Tibial nerve (tissue), 4 donors: Measurements from ENCODE around the gene GLRA1. TPM values are rescaled to one million over a fixed set of nuclear protein-coding genes. Genes with fewer than 3 reads are reported as not detected.

ENCODE experiments used
- DNase-seq, 2 donors: peaks; one replicate each; pipeline ENCODE4 v3.0.0-alpha.2; 2019; ENCODE audit warnings: low spot score in 2 of 2
- H3K27ac ChIP-seq, 4 donors: fragments of 200-600 bp; sonication (generic) in 3 of 4; one replicate each; pipeline ENCODE4 v1.5.1; 2017 to 2019; ENCODE audit warnings: mild to moderate bottlenecking in 1 of 4
- H3K27me3 ChIP-seq, 2 donors: fragments of 200-600 bp; sonication (generic) in 1 of 2; one replicate each; pipeline versions ENCODE4 v1.5.1 to v1.6.0; 2017 to 2019
- H3K36me3 ChIP-seq, 3 donors: fragments of 200-600 bp; sonication (generic); one replicate each; pipeline ENCODE4 v1.5.1; 2018 to 2019
- H3K4me1 ChIP-seq, 4 donors: fragments of 200-600 bp; sonication (generic) in 3 of 4; one replicate each; pipeline ENCODE4 v1.5.1; 2017 to 2019
- H3K4me3 ChIP-seq, 4 donors: fragments of 200-600 bp; sonication (generic) in 3 of 4; one replicate each; pipeline ENCODE4 v1.5.1; 2017 to 2019; ENCODE audit warnings: mild to moderate bottlenecking in 1 of 4, moderate library complexity in 1 of 4
- H3K9me3 ChIP-seq, 4 donors: fragments of 200-600 bp; sonication (generic) in 3 of 4; one replicate each; pipeline ENCODE4 v1.5.1; 2017 to 2019
- EP300 ChIP-seq, 2 donors: sonication (generic); formaldehyde crosslinking; IDR thresholded peaks; one replicate each; pipeline ENCODE4 v1.6.1; 2017; ENCODE audit warnings: antibody characterized with exemption in 2 of 2, mild to moderate bottlenecking in 1 of 2
- POLR2A ChIP-seq, 2 donors: fragments of 450-650 bp; IDR thresholded peaks; one replicate each; pipeline ENCODE4 v1.6.1; 2017; ENCODE audit warnings: antibody characterized with exemption in 2 of 2, mild to moderate bottlenecking in 2 of 2, moderate library complexity in 2 of 2
- WGBS, 2 donors: methylation state at CpG; one replicate each; pipeline ENCODE4 v1.1.5; 2018; 5-methylcytosine and 5-hydroxymethylcytosine counted together
- total RNA-seq, 4 donors: library from RNA; depleted of rRNA; stranded (reverse); fragments of >200 nt; gene quantifications; one replicate each; pipeline ENCODE4 v1.1.0, GENCODE V29; 2016
- TF ChIP-seq, protein P1 (sequence below), 5 experiments: fragments of 200-600 bp in 3 of 5; fragments of 450-650 bp in 2 of 5; sonication (generic) in 3 of 5; IDR thresholded peaks; one replicate each; pipeline ENCODE4 v1.5.1; 2016 to 2019; ENCODE audit warnings: antibody characterized with exemption in 5 of 5, mild to moderate bottlenecking in 3 of 5, moderate library complexity in 2 of 5

GLRA1 gene
- total RNA-seq, 4 donors from 2014 or later = not detected

DNA sequence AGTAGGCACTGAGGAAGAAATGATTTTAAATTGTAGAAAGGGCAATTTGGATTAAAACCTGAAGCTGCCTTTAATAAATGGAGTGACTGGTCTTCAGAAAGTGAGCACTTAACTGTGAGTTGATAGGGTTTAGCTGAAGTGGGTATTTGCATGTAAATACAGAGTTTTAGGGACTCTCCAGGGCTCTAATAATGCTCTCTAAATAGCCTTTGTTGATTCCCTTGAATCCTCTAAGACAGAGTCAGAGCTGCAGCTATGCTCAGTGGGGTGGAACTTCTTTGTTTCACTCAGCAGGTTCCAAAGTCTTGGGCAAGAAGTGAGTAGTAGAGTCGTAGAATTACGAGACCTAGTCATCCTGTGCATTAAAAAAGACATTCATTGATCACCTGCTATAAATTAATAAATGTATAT lies 21.4 kb downstream of the GLRA1 start:
- no peaks in the 10 kb centered on the region for H3K9me3 ChIP-seq
- no peaks in the 10 kb centered on the region for H3K36me3 ChIP-seq
- TF ChIP-seq EP300 (IDR thresholded peaks at IDR 0.05) (no peak), POLR2A (IDR thresholded peaks at IDR 0.05) (no peak)
- TF ChIP-seq, protein P1, sequence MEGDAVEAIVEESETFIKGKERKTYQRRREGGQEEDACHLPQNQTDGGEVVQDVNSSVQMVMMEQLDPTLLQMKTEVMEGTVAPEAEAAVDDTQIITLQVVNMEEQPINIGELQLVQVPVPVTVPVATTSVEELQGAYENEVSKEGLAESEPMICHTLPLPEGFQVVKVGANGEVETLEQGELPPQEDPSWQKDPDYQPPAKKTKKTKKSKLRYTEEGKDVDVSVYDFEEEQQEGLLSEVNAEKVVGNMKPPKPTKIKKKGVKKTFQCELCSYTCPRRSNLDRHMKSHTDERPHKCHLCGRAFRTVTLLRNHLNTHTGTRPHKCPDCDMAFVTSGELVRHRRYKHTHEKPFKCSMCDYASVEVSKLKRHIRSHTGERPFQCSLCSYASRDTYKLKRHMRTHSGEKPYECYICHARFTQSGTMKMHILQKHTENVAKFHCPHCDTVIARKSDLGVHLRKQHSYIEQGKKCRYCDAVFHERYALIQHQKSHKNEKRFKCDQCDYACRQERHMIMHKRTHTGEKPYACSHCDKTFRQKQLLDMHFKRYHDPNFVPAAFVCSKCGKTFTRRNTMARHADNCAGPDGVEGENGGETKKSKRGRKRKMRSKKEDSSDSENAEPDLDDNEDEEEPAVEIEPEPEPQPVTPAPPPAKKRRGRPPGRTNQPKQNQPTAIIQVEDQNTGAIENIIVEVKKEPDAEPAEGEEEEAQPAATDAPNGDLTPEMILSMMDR (IDR thresholded peaks at IDR 0.05) = no peak
- H3K27ac ChIP-seq = no peak overlapping the region
- 23 to 33% methylated on average over 2 of the region's 2 CpGs for WGBS, 2 donors
- no peak overlapping the region for H3K4me3 ChIP-seq
- no peaks in the 10 kb centered on the region for H3K27me3 ChIP-seq
- DNase-seq = no peak
- H3K4me1 ChIP-seq = peaks cover 0 to 7% (median 0%) of the 10 kb centered on the region in 4 donors

DNA sequence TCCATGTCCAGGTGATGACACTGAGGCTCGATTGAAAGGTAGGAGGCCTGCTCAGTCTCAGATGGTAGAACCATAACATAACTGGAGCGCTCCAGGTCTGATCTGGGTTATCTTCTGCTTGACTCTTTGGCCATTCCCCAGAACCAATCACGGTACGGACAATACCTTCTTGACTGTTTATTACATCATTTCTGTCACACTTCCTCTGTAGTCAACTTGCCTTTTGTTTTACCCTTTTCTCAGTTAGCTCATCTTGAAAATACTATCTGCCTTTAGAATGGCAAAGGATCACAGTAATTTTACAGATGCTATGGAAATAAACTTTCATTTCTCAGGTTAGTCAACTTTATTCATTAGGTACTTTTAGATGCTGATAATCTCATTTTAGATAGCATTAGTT lies 22.4 kb downstream of the GLRA1 start:
- WGBS, 2 donors = 61 to 67% methylated on average over 4 of the region's 4 CpGs

DNA sequence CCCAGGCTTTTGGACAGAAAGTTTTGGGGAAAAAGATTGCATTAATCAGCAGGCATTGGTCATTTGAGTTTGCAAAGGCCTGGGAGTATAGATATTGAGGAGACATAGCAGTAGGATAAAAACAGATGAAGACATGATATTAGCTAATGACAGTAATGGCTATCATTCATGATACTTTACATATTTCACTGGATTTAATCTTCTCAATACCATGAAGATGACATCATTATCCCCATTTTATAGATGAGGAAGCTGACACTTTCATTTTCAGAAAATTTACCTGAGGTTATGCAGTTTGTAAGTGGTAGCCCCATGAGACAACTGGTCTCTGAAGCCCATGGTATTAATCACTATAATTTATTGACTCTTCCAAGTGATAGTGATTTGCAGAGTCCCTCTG lies 23.0 kb downstream of the GLRA1 start:
- H3K27me3 ChIP-seq = no peaks in the 10 kb centered on the region
- no peak overlapping the region for H3K4me3 ChIP-seq
- no peaks in the 10 kb centered on the region for H3K36me3 ChIP-seq
- DNase-seq = no peak
- no peak for TF ChIP-seq POLR2A (IDR thresholded peaks at IDR 0.05)
- no peak for TF ChIP-seq EP300 (IDR thresholded peaks at IDR 0.05)
- TF ChIP-seq, protein P1 (IDR thresholded peaks at IDR 0.05) = no peak
- no peak overlapping the region for H3K27ac ChIP-seq
- H3K9me3 ChIP-seq = no peaks in the 10 kb centered on the region
- peaks cover 0 to 7% (median 0%) of the 10 kb centered on the region in 4 donors for H3K4me1 ChIP-seq

More for the DNA sequence above, 22.4 kb downstream of the GLRA1 start:
- Histone ChIP-seq H3K27me3 (no peaks in the 10 kb centered on the region), H3K4me3 (no peak overlapping the region), H3K9me3 (no peaks in the 10 kb centered on the region), H3K27ac (no peak overlapping the region), H3K4me1 (peaks cover 0 to 7% (median 0%) of the 10 kb centered on the region in 4 donors), H3K36me3 (no peaks in the 10 kb centered on the region)
- DNase-seq = no peak
- TF ChIP-seq EP300 (IDR thresholded peaks at IDR 0.05) (no peak), POLR2A (IDR thresholded peaks at IDR 0.05) (no peak)
- TF ChIP-seq, protein P1 (IDR thresholded peaks at IDR 0.05) = no peak

DNA sequence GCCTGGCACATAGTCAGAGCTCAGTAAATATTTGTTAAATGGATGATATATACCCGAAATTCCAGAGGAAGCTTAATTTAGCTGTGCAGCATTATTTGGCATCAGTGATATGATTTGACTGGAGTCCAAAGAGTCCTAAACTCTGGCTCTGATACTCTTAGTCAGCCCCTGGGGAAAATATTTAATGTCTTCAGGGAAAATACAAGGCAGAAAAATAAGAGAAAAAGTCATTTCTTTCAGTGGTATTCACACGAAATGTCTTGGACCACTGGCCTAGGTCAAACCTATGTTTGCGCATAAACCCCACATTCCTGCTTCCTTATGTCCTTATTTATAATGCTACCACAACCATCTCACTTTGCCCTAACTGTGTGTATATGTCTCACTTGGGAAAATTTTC lies 23.8 kb downstream of the GLRA1 start:
- no peak for DNase-seq
- TF ChIP-seq, protein P1 (IDR thresholded peaks at IDR 0.05) = no peak
- no peak overlapping the region for H3K4me3 ChIP-seq
- no peak overlapping the region for H3K27ac ChIP-seq
- H3K9me3 ChIP-seq = no peaks in the 10 kb centered on the region
- 58 to 67% methylated on average over 3 of the region's 3 CpGs for WGBS, 2 donors
- no peaks in the 10 kb centered on the region for H3K27me3 ChIP-seq
- no peaks in the 10 kb centered on the region for H3K36me3 ChIP-seq
- H3K4me1 ChIP-seq = peaks cover 0 to 7% (median 0%) of the 10 kb centered on the region in 4 donors

DNA sequence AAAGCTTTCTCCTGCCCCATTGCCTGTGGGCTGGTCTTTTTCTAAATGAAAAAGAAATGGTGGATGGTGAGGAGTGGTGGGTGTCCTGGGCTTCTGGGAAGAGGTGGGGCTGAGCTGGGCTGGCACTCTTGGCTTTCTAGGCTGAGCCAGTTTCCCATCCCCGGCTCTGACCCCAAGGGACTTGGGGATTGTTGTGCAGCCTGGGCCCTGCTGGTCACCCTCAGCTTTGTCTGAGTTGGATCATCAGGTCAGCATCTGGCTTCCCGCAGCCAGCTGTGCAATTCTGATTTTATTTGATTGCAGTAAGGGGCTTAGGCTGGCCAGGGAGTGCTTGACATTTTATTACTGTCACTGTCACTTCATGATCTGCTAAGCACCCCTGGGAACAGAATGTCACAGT lies 25.3 kb downstream of the GLRA1 start:
- 45 to 56% methylated on average over 2 of the region's 2 CpGs for WGBS, 2 donors

More for the DNA sequence above, 25.3 kb downstream of the GLRA1 start:
- H3K27me3 ChIP-seq = no peaks in the 10 kb centered on the region
- H3K27ac ChIP-seq = no peak overlapping the region
- H3K4me3 ChIP-seq = no peak overlapping the region
- DNase-seq = no peak
- no peaks in the 10 kb centered on the region for H3K36me3 ChIP-seq
- no peak for TF ChIP-seq POLR2A (IDR thresholded peaks at IDR 0.05)
- TF ChIP-seq EP300 (IDR thresholded peaks at IDR 0.05) = no peak
- TF ChIP-seq, protein P1 (IDR thresholded peaks at IDR 0.05) = no peak
- no peaks in the 10 kb centered on the region for H3K9me3 ChIP-seq
- no peaks in the 10 kb centered on the region for H3K4me1 ChIP-seq
